DOHH2 (cell line): ENCODE results near the gene UBE2L5.

ENCODE experiments used
- H3F3A ChIP-seq: fragments of 200-600 bp; sonication (generic), shearing (Covaris generic); 2 replicates; pipeline ENCODE4 v1.6.0; 2016; ENCODE audit warnings: antibody characterized with exemption, mild to moderate bottlenecking; ENCODE audit not compliant: control insufficient read depth, insufficient read depth
- H3K27ac ChIP-seq: fragments of 200-600 bp; sonication (generic); 2 replicates; pipeline ENCODE4 v1.5.1; 2014; ENCODE audit warnings: low read depth, mild to moderate bottlenecking, low read length, moderate library complexity
- H3K27me3 ChIP-seq: fragments of 200-600 bp; sonication (generic); 2 replicates; pipeline ENCODE4 v1.6.1; 2014; ENCODE audit warnings: mild to moderate bottlenecking, low read length, mixed read lengths; ENCODE audit not compliant: control insufficient read depth
- H3K36me3 ChIP-seq: fragments of 200-600 bp; sonication (generic); 2 replicates; pipeline ENCODE4 v1.6.1; 2014; ENCODE audit warnings: mild to moderate bottlenecking, low read length, moderate library complexity, mixed read lengths; ENCODE audit not compliant: control insufficient read depth
- H3K4me1 ChIP-seq: fragments of 200-600 bp; sonication (generic); 2 replicates; pipeline ENCODE4 v1.6.1; 2014; ENCODE audit warnings: mild to moderate bottlenecking, low read length, mixed read lengths; ENCODE audit not compliant: control insufficient read depth
- H3K4me2 ChIP-seq: fragments of 200-600 bp; sonication (generic); 2 replicates; pipeline ENCODE4 v1.6.0; 2014; ENCODE audit warnings: mild to moderate bottlenecking, low read length, moderate library complexity
- H3K4me3 ChIP-seq: fragments of 200-600 bp; sonication (generic); 2 replicates; pipeline ENCODE4 v1.5.1; 2014; ENCODE audit warnings: mild to moderate bottlenecking, low read length, mixed read lengths
- H3K79me2 ChIP-seq: fragments of 200-600 bp; sonication (generic); 2 replicates; pipeline ENCODE4 v1.6.1; 2014; ENCODE audit warnings: mild to moderate bottlenecking, low read length, mixed read lengths; ENCODE audit not compliant: control insufficient read depth
- H3K9me2 ChIP-seq: fragments of 200-600 bp; sonication (generic); replicated peaks from 2 replicates; pipeline ENCODE4 v1.6.1; 2014; ENCODE audit warnings: mild to moderate bottlenecking, low read length, mixed read lengths; ENCODE audit not compliant: control insufficient read depth
- H3K9me3 ChIP-seq: fragments of 200-600 bp; sonication (generic); 2 replicates; pipeline ENCODE4 v1.6.1; 2014; ENCODE audit warnings: antibody characterized with exemption, low read length, mixed read lengths; ENCODE audit not compliant: control insufficient read depth, insufficient read depth
- H4K20me1 ChIP-seq: fragments of 200-600 bp; sonication (generic); 2 replicates; pipeline ENCODE4 v1.6.0; 2014; ENCODE audit warnings: low read depth, mild to moderate bottlenecking, antibody characterized with exemption, low read length, moderate library complexity; ENCODE audit not compliant: control insufficient read depth, insufficient read depth
- EZH2phosphoT487 ChIP-seq: fragments of 200-600 bp; sonication (generic); IDR thresholded peaks from 2 replicates; pipeline ENCODE4 v1.6.1; 2017; ENCODE audit warnings: borderline replicate concordance, mild to moderate bottlenecking, antibody characterized with exemption, low read length, moderate library complexity, mixed read lengths
- TF ChIP-seq, protein P1 (sequence below): fragments of 200-600 bp; sonication (generic); IDR thresholded peaks from one replicate; pipeline ENCODE4 v1.5.1; 2014; ENCODE audit warnings: antibody characterized with exemption, mild to moderate bottlenecking, low read depth, low read length; ENCODE audit not compliant: poor library complexity, severe bottlenecking

The UBE2L5 gene

DNA sequence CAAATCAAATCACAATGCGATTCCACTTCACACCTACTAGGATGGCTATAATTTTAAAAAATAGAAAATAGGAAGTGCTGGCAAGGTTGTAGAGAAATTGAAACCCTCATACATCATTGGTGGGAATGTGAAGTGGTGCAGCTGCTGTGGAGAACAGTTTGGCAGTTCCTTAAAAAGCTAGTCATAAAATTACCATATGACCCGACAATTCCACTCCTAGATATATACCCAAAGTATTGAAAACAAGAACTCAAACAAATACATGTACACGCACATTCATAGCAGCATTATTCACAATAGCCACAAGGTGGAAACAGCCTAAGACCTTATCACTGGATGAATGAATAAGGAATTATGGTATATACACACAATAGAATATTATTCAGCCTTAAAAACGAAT is 31.4 kb downstream of the UBE2L5 start:
- Histone ChIP-seq H3K79me2 (peaks cover 74% of the 10 kb centered on the region), H3K27ac (peak overlapping the region; percentile 52), H3K9me2 (no peaks in the 10 kb centered on the region), H3K4me2 (peak overlapping the region; percentile 36), H3K27me3 (no peaks in the 10 kb centered on the region), H3F3A (peaks cover 68% of the 10 kb centered on the region), H3K4me1 (peaks cover 77% of the 10 kb centered on the region), H4K20me1 (no peaks in the 10 kb centered on the region), H3K4me3 (0 out of 2 replicates have a peak overlapping the region, but pooled peaks have one; percentile 13), H3K9me3 (no peaks in the 10 kb centered on the region), H3K36me3 (peaks cover 51% of the 10 kb centered on the region)
- TF ChIP-seq, protein P1, sequence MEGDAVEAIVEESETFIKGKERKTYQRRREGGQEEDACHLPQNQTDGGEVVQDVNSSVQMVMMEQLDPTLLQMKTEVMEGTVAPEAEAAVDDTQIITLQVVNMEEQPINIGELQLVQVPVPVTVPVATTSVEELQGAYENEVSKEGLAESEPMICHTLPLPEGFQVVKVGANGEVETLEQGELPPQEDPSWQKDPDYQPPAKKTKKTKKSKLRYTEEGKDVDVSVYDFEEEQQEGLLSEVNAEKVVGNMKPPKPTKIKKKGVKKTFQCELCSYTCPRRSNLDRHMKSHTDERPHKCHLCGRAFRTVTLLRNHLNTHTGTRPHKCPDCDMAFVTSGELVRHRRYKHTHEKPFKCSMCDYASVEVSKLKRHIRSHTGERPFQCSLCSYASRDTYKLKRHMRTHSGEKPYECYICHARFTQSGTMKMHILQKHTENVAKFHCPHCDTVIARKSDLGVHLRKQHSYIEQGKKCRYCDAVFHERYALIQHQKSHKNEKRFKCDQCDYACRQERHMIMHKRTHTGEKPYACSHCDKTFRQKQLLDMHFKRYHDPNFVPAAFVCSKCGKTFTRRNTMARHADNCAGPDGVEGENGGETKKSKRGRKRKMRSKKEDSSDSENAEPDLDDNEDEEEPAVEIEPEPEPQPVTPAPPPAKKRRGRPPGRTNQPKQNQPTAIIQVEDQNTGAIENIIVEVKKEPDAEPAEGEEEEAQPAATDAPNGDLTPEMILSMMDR: peak; percentile 55
- TF ChIP-seq EZH2phosphoT487: no peak

GRCh38 chr13:30454991-30455390 is 32.7 kb downstream of the UBE2L5 start:
- H3K4me3 ChIP-seq: no peak overlapping the region
- peak overlapping the region; percentile 41 for H3K27ac ChIP-seq
- H3K4me1 ChIP-seq: peaks cover 83% of the 10 kb centered on the region
- no peaks in the 10 kb centered on the region for H3K9me2 ChIP-seq
- H3K79me2 ChIP-seq: peaks cover 70% of the 10 kb centered on the region
- H4K20me1 ChIP-seq: peaks cover 5% of the 10 kb centered on the region; the same call in 1 of the 2 replicates
- H3K9me3 ChIP-seq: no peaks in the 10 kb centered on the region
- H3K4me2 ChIP-seq: peak overlapping the region; percentile 24; the same call in 1 of the 2 replicates
- no peaks in the 10 kb centered on the region for H3K27me3 ChIP-seq
- TF ChIP-seq EZH2phosphoT487: no peak
- TF ChIP-seq, protein P1: no peak
- H3F3A ChIP-seq: peaks cover 81% of the 10 kb centered on the region
- H3K36me3 ChIP-seq: peaks cover 52% of the 10 kb centered on the region

- peaks cover 46% of the 10 kb centered on the region for H3K36me3 ChIP-seq
- H3K9me2 ChIP-seq: no peaks in the 10 kb centered on the region
- peak overlapping the region; percentile 66 for H3K27ac ChIP-seq
- no peaks in the 10 kb centered on the region for H3K9me3 ChIP-seq
- TF ChIP-seq, protein P1: no peak
- TF ChIP-seq EZH2phosphoT487: no peak
- peaks cover 5% of the 10 kb centered on the region; the same call in 1 of the 2 replicates for H4K20me1 ChIP-seq
- peaks cover 78% of the 10 kb centered on the region for H3K4me1 ChIP-seq
- peak overlapping the region; percentile 17; the same call in 1 of the 2 replicates for H3K4me2 ChIP-seq
- peaks cover 75% of the 10 kb centered on the region for H3F3A ChIP-seq
- H3K4me3 ChIP-seq: no peak overlapping the region
- H3K79me2 ChIP-seq: peaks cover 62% of the 10 kb centered on the region
- no peaks in the 10 kb centered on the region for H3K27me3 ChIP-seq
Measured at GRCh38 chr13:30456290-30456689, 34.0 kb downstream of the UBE2L5 start.
